Medulla oblongata (tissue), 1 donor: ENCODE data around the gene COL23A1.
"Not testable (repeated sequence)": the region's sequence is repeated elsewhere in the genome, so short reads cannot be mapped to it uniquely, and the experiment has no call there.

ENCODE experiments used
- DNase-seq: peaks from one replicate; pipeline ENCODE4 v3.0.0-alpha.2; 2015; ENCODE audit errors: extremely low spot score

COL23A1 gene

DNA sequence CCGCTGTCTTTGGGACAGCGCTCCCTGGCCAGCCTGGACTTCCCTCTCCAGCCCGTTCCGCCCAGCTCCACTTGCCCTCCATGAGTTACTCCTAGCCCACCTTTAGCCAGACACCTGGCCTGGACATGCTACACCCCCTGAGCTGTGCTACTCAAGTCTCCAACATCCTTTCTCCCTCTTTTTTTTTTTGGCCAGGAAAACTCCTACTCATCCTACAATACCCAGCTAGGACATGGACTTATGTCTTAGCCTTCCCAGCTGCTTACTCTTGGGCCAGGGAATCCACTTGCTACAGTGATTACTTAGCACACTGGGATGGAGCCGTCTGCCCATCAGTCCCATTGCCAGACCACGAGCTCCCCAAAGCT lies 264.9 kb downstream of the COL23A1 start:
- no peak for DNase-seq

DNA sequence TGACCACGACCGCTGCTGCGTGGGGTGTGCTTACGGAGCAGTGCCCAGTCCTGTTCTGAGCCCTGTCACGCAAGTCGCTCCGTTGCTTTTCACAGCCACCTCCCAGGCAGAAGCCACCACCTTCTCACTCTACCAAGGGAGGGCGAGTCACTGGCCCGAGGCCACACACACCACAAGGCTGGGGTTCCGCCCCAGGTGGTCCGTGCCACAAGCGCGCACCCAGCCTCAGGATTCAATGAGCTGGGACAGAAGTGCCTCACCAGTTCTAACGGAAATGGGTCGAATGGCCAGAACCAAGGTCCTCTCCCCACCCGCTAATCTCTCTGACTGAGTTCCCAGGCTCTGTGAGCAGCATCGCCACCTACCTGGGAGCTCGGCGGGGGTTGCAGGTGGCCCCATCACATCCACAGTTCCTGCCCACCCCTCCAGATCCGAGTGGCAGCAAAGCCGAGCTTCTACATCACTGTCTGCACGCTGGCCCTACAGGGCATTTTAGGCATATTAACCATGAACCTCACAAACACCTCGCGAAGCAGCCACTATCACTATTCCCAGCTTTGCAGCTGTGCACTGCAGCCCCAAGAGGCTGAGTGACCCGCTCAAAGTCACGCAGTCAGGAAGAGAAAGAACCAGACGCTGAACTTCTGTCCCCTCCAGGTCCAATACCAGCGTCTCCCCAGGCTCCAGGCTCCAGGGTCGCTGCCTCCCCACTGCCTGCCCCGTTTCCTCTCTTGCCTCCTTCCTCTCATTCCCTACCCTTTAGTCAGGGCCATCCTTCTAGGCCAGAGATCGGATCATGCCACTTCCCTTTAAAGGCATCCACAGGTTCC lies 265.5 kb downstream of the COL23A1 start:
- no peak for DNase-seq

DNA sequence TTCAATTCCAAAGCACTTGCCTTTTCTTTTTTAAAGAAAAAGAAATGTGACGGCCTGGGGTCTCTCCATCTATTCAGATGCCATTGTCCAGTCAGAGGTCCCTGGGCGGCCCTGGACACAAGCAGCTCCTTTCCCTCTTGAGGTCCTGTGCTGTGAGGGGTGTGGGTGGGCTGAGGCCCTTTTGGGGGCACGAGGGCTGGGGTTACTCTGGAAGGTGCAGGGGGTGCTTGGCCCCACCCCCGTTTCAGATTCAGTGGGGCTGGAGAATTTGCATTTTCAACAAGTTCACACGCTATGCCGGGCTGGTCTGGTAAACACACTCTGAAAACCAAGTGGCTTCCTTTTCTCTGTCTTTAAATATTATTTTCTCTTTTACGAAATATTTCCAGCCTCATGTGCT lies 266.2 kb downstream of the COL23A1 start:
- no peak for DNase-seq

DNA sequence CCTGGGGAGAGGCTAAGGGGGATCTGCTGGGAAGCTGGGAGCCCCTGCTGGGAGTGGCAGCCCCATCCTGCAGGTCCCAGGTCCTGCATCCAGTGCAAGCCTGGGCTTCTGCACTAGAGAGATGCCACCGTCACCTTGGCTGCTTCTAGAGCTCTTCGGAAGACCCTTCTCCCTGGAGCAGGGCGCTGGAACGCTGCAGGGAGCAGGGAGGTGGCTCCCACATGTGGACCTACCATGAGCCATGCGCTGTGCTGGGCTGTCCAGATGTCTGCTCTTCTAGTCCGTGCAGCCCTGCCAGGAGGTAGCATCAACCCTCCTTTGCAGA lies 266.7 kb downstream of the COL23A1 start:
- DNase-seq = no peak

DNA sequence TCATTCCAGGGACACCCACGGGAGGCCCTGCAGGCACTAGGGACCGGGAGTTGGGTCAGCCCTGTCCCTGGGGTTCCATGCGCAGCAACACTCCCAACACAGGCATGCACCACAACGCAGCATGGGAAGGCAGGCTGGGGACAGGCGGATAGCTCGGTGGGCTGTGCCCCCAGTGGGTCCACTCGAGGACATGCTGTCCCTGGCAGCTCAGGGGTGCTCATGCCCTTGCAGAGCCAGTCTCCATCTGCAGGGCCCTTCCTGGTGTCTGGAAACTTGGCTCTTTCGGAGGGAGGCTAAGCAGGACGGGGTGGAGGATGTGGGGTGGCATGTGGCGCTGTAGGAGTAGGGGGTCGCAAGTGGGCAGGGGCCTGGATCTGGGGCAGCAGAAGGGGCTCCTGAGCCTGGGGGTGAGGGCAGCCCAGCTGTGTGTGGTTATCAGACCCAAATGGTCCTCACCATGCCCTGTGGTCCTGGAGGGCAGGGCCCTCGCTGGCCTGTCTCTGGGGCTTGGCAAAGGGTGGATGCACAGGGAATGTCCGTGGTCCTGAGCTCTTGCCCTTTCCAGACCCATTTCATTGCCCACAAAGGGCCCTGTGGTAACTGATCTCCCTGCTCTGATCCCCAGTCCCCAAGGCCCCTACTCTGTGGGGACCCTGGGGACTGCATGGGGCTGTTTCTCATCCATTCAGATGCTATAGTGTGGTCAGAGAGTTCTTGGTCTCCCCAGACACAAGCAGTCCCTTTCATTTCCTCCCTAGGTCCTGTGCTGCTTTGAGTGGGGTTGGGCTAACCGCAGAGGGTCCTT lies 267.3 kb downstream of the COL23A1 start:
- no peak for DNase-seq

DNA sequence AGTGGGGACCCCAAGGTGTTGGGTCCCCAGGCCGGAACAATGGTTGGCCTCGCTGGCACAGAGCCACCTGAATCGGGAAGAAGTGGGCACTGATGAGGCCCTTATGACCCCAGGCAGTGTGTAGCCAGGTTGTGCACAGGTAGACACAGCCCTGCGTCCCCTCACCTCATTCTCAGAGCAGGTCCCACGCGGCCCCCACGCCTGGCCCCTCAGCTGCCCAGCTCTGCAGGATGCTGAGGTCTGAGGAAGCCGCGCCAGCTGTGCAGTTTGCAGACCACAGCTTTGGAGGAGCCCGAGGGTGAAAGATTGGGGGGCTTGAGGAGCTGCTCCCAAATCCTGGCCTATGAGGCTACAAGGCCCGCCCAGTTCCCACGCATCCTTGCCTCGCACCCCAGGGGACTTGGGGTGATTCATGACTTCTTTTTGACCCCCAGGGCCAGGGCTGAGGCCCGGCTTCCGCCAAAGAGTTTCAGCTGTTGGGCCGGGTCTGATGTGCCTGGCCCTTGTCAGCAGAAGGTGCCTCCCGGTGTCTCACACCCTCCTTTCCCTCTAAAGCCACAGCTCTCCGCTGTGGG lies 269.8 kb downstream of the COL23A1 start:
- no peak for DNase-seq

DNA sequence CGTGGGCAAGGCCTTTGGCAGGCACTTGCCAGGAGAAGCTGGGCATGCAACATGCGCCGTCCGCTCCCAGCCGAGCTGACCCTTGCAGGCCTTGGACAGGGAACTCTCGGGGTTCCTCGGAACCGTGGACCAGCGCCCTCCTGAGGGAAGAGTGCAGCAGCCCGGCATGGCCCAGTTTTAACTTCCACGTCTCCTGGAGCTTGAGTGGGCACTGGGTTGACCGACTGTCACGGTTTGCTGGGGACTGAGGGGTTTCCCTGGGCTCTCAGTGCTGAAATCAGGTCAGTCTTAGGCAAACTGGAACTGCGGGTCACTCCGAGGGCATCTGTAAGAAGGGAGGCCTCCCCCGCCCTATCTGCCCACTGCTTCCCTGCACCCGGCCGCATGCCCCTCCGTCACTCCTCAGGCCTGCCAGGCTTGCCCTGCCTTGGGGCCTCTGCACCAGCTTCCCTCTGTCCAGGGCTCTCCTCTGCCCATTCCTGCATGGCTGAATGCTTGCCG lies 270.6 kb downstream of the COL23A1 start:
- no peak for DNase-seq

DNA sequence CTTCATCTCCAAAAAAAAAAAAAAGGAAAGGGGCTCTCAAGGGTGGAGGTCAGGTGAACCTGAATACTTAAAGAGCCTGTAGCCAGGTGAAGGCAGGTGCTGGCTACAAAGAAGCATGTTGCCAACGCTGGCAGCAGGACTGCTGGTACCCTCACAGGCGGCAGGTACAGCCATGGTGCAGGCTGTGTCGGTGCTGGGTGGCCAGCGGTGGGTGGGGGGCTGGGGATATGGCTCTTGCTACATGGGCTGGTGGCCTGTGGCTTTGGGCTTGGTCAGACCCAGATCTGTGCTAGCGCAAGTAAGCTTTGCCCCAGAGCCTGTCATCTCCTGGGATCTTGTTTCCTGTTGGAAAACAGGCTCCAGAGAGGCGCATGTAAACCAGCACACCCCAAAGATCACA lies 271.3 kb downstream of the COL23A1 start:
- no peak for DNase-seq

DNA sequence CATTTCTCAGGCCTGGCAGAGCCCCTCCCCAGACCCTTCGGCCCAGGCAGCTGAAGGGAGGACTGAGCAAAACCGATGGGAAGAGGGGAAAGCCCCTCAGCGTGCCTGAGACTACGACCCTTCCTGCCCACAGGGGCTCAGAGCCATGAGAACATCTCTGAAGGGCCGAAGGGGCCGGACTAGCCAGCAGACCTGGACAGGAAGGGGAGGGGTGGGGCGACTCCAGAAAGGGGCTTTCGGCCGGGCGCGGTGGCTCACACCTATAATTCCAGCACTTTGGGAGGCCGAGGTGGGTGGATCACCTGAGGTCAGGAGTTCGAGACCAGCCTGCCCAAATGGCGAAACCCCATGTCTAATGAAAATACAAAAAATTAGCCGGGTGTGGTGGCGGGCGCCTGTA lies 271.8 kb downstream of the COL23A1 start:
- no peak for DNase-seq

DNA sequence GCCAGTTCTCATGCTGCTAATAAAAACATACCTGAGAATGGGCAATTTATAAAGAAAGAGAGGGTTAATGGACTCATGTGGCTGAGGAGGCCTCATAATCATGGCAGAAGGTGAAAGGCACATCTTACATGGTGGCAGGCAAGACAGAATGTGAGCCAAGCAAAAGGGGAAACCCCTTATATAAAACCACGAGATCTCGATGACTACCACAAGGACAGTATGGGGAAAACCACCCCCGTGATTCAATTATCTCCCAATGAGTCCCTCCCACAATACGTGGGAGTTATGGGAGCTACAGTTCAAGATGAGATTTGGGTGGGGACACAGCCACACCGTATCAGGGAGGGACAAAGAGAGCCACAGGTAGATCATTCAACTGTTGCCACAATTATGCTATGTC lies 272.5 kb downstream of the COL23A1 start:
- not testable (repeated sequence) for DNase-seq

DNA sequence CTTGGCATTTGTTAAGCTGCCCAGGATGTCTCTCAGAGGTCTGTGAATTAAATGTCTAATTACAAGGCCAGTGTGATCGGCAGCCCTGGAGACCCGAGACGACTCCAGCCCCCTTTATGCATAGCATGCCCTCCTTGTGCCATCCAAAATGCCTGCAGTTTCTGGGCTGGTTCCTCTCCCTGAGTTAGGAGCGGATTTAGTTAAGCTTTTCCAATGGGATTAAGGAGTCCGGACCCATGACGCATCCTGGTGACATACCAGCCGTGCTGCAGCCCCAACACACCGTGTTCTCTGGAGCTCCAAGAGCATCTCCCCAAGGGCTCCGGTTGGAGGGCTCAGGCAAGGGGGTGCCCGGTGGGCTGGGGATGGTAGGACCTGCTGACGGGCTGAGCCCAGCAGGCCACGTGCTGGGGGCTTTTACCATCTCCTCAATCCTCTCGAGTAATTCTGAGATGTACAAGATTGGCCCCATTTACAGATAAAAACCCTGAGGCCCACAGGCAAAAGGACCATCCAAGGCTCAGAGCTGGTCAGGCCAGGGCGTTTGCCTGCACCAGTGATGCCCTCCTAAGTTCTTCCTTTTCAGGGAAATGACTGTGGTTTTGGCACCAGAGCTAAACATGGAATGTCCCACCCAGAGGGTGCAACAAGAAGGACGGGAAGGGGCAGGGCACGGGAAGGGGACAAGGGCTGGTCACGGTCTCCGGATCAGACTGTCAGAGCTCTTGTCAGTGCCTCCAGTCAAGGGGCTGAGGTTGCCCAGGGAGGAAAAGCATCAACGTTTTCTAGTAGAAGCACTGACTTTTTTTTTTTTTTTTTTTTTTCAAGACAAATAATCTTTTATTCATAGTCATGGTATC lies 275.0 kb downstream of the COL23A1 start:
- no peak for DNase-seq

DNA sequence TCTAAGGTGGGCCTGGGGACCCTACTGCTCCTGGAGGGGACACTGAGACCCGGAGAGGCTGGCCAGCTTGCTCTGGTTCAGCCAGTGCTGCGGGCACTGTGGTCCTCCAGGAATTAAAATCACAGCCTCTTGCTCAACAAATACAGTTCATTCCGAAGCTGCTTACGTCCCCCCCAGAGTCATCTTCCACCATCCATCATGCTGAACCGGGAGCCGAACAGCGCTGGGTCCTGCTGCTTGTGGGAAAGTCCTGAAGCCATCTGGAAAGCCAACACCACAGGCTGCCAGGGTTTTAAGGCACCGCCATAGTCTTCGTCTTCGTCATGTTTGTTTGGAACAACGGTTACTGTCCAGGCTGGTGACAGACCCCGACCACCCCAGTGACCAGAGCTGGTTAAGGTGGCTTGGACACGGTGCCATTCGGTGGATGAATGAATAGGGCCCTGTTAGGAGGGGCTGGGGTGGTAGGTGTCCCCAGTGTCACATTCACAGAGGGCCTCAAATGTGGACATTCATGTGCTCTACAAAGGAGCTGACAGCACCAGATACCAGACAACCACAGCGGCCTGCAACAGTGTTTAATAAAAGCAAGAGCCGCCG lies 276.0 kb downstream of the COL23A1 start:
- DNase-seq = no peak

DNA sequence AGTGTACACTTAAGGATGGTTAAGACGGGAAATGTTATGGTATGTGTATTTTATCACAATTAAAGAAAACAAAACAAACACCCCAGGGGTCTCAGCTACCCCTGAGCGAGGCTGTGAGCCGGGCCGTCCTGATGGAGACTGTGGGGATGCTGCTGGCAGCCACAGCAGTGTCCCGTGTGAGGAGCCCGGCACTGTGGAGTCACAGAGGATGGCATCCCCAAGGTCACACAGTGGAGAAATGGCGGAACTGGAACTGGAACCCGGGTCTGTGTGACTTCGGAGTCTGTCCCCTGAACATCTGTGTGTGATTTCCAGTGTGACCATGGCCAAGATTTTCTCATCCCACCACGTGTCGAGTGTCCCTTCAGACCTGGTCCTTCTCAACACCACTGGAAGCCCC lies 276.9 kb downstream of the COL23A1 start:
- DNase-seq = no peak

DNA sequence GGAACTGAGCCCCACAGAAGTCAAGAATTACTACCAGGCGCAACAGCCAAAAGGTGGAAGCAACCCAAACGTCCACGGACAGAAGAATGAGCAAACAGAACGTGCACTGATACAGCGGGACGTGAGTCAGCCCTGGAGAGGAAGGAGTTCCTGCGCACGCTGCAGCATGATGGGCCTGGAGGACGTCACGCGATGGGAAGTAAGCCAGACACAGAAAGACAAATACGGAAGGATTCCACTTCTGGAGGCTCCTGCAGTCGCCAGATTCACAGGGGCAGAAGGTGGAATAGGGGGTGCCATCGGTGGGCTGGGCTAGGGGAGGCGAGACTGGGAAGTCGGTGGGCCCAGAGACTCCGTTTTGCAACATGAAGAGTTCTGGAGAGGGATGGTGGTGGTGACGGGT lies 277.3 kb downstream of the COL23A1 start:
- DNase-seq = no peak

DNA sequence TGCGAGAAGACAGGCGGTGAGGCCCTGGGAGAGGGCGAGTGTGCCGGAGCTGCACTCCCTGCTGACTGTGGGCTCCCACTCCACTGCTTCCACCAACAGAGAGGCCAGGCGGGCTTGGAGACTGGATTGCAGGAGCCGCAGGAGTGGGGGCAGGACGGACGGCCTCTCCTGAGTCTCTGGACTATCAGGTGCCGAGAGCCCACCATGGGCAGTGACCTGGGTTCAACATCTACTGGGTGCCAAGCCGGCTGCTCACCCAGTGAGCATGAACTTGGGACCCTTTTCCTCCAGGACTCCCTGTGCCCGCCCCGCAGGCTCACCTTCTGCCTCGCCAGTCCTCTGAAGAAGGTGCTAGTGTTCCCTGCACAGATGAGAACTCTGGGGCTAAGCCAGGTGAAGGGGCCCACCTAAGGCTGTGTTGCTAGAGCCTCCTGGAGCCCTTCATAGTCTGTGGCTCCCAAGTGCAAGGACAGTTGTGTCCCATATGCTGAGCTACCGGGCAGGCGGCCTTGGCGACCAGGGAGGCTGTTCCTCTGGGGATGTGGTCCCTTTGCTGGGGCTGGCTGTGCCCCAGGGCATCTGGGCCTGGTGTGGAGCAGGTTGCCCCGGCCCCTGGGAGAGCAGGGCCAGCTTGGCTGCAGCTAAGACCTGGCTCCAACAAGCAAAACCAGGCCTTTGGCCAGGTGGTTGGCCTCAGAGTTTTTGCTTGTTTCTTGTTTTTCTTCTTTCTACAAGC lies 279.9 kb downstream of the COL23A1 start:
- no peak for DNase-seq

DNA sequence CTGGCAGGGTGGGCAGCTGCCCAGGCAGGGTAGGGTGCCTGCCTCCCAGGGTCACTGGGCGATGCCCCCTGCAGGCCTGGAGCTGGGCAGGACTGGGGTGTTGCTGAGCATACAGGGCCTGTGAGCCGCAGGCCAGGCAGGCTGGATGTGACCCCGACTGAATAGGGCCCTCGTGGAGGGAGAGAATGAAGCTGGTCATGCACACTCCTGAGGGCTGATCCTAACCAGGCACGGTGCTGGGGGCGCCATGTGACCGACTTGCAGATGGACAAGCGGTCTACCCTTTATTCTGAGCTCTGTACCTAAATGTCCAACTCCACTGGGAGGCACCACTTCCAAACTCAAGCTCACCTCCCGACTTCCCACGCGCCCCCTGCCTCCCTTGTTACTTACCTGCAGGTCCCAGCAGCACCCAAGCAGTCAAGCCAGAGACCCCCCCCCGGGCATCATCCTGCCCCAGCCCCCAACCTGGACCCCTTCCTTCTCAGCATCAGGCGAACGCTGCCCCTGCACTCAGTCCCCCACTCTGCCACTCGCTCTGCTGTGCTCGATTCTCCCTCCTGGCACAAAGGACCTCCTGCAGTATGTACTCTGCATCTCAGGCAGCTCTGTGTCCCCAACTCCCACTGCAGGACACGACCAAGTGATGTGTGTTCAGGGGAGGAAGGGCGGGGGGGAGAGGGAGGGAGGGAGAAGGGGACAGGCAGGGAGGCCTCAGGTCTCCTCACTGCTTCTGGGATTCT lies 280.8 kb downstream of the COL23A1 start:
- DNase-seq = no peak

DNA sequence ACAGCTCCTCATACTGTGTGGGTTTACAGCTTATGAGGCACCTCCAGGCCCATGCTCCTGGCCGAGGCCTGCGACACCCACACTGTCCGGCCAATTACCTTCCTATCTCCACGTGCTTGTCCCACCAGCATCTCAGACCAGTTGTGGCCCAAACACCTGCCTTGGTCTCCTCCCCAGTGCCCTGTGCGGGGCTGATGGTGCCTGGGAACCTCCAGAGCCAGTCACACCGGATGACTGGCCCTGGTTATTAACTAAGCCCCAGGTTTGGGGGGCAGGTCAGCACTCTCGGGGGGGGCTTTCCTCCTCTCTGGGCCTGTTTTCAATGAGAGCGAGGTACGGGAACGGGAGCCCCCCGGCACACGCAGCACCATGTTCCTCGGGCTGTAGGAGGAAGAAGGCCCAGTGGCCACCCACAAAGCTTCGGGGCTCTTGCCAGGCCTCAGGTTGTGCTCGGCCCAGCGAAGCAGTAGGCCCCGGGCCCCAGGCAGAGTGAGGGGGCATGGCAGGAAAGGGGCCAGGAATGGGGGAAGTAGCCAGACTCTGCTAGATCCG lies 281.6 kb downstream of the COL23A1 start:
- DNase-seq = no peak

DNA sequence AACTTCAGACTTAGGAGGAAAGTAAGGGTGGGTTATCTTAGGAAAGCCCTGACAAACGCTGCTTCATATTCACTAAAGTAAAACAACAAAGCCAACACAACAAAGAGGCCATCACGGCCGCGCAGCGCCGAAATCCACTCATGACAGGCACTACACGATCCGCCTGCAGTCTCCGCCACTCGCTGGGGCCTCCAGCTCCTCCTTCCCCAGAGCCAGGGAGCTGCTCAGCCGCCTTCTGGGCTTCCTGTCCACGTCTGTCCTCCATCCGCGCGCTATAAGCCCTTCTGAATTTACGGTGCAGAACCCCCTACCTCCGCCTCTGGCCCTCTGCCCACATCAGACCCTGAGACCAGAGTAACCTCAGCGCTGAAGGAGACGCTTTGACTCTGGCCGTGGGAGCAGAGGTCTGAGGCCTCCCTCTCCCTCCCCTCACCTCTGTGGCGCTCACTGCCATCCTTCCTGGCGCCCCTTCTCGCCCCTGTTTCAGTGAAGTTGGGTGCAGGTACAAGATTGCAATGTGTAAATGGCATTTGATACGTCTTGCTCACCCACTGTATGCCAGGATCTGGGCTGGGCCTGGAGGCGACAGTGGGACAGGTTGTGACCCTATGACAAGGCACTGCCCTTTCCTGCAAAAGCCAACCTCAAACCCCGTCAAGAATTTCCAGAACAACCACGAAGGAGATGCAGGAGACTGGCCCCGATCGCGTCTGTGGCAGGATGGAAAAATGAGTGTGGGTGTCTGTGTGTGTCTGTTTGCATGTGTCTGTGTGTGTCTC lies 282.7 kb downstream of the COL23A1 start:
- no peak for DNase-seq
